Measurements from ENCODE around the gene NIP7.
"Not testable (repeated sequence)": the region's sequence is repeated elsewhere in the genome, so short reads cannot be mapped to it uniquely, and the experiment has no call there.

DNA sequence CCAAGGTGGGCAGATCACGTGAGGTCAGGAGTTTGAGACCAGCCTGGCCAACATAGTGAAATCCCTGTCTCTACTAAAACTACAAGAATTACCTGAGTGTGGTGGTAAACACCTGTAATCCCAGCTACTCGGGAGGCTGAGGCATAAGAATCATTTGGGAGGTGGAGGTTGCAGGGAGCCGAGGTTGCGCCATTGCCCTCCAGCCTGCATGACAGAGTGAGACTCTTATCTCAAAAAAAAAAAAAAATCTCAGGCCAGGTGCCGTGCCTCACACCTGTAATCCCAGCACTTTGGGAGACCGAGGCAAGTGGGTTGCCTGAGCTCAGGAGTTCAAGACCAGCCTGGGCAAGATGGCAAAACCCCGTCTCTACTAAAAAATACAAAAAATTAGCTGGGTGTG, 42.8 kb upstream of the NIP7 start:
- TF ChIP-seq, protein P1, sequence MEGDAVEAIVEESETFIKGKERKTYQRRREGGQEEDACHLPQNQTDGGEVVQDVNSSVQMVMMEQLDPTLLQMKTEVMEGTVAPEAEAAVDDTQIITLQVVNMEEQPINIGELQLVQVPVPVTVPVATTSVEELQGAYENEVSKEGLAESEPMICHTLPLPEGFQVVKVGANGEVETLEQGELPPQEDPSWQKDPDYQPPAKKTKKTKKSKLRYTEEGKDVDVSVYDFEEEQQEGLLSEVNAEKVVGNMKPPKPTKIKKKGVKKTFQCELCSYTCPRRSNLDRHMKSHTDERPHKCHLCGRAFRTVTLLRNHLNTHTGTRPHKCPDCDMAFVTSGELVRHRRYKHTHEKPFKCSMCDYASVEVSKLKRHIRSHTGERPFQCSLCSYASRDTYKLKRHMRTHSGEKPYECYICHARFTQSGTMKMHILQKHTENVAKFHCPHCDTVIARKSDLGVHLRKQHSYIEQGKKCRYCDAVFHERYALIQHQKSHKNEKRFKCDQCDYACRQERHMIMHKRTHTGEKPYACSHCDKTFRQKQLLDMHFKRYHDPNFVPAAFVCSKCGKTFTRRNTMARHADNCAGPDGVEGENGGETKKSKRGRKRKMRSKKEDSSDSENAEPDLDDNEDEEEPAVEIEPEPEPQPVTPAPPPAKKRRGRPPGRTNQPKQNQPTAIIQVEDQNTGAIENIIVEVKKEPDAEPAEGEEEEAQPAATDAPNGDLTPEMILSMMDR (conservative IDR thresholded peaks at IDR 0.05; ENCODE audit: low read depth in 2 of 2), result not testable (repeated sequence)
- TF ChIP-seq POLR2AphosphoS5 (IDR thresholded peaks at IDR 0.05; ENCODE audit: low read depth); EZH2 (IDR thresholded peaks at IDR 0.05; ENCODE audit: low read depth, unreplicated experiment); CREB1 (CRISPR knock-in tag; IDR thresholded peaks at IDR 0.05; ENCODE audit: low read depth): not testable (repeated sequence)
- TF ChIP-seq, protein P2, sequence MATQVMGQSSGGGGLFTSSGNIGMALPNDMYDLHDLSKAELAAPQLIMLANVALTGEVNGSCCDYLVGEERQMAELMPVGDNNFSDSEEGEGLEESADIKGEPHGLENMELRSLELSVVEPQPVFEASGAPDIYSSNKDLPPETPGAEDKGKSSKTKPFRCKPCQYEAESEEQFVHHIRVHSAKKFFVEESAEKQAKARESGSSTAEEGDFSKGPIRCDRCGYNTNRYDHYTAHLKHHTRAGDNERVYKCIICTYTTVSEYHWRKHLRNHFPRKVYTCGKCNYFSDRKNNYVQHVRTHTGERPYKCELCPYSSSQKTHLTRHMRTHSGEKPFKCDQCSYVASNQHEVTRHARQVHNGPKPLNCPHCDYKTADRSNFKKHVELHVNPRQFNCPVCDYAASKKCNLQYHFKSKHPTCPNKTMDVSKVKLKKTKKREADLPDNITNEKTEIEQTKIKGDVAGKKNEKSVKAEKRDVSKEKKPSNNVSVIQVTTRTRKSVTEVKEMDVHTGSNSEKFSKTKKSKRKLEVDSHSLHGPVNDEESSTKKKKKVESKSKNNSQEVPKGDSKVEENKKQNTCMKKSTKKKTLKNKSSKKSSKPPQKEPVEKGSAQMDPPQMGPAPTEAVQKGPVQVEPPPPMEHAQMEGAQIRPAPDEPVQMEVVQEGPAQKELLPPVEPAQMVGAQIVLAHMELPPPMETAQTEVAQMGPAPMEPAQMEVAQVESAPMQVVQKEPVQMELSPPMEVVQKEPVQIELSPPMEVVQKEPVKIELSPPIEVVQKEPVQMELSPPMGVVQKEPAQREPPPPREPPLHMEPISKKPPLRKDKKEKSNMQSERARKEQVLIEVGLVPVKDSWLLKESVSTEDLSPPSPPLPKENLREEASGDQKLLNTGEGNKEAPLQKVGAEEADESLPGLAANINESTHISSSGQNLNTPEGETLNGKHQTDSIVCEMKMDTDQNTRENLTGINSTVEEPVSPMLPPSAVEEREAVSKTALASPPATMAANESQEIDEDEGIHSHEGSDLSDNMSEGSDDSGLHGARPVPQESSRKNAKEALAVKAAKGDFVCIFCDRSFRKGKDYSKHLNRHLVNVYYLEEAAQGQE (IDR thresholded peaks at IDR 0.05; ENCODE audit: unreplicated experiment), result not testable (repeated sequence)
